Left renal cortex interstitium (tissue), 4 donors: ENCODE measurements around the gene ARR3. TPM values are rescaled to one million over a fixed set of nuclear protein-coding genes. Genes with fewer than 3 reads are reported as not detected.
"Not testable (repeated sequence)": the region's sequence is repeated elsewhere in the genome, so short reads cannot be mapped to it uniquely, and the experiment has no call there.

ENCODE experiments used
- DNase-seq, 4 donors: peaks; one replicate each; pipeline ENCODE4 v3.0.0-alpha.2; 2013; ENCODE audit warnings: low read depth in 4 of 4, low spot score in 2 of 4, missing footprints in 1 of 4
- polyA plus RNA-seq, 4 donors: library from polyadenylated mRNA; unstranded; fragments of 120-200 nt; gene quantifications; one replicate each; pipeline ENCODE4 v1.2.1, GENCODE V29; 2013; ENCODE audit not compliant: insufficient read length in 4 of 4

ARR3 gene
- polyA plus RNA-seq, 4 donors = 0.27 to 2.3 (median 0.90) TPM

GRCh38 chrX:70274029-70274428 is 5.9 kb downstream of the ARR3 start:
- not testable (repeated sequence) for DNase-seq

GRCh38 chrX:70279081-70279480 is 10.9 kb downstream of the ARR3 start:
- DNase-seq = no peak

- DNase-seq = no peak
Observed at GRCh38 chrX:70280573-70280972, 12.4 kb downstream of the ARR3 start.

GRCh38 chrX:70281951-70282350 is 13.8 kb downstream of the ARR3 start, which contains the start of gene RAB41:
TSS of gene RAB41 (plus strand) at chrX:70282172. CDS start at chrX:70282218, 46 bp downstream.
- no peak for DNase-seq

- peak in 1 of 4 donors; percentile 1 for DNase-seq
Observed at GRCh38 chrX:70289168-70289792, 21.1 kb downstream of the ARR3 start.

GRCh38 chrX:70289793-70290770 is 21.9 kb downstream of the ARR3 start, which contains the start of the genes KIF4A and PDZD11:
TSS of gene KIF4A (plus strand) at chrX:70290104. CDS start at chrX:70290459, 355 bp downstream.
TSS of gene PDZD11 (minus strand) at chrX:70289927. CDS start at chrX:70289341, 586 bp downstream.
- peak; percentile 27 to 69 (median 64) for DNase-seq

- no peak for DNase-seq
Observed at GRCh38 chrX:70292788-70293187, 24.7 kb downstream of the ARR3 start.

GRCh38 chrX:70293621-70294020 is 25.5 kb downstream of the ARR3 start:
- no peak for DNase-seq

GRCh38 chrX:70301716-70302115 is 33.6 kb downstream of the ARR3 start:
- no peak for DNase-seq

GRCh38 chrX:70313503-70313902 is 45.4 kb downstream of the ARR3 start:
- no peak for DNase-seq

GRCh38 chrX:70322784-70323183 is 54.6 kb downstream of the ARR3 start:
- DNase-seq = no peak

GRCh38 chrX:70323628-70324027 is 55.5 kb downstream of the ARR3 start:
- not testable (repeated sequence) for DNase-seq

GRCh38 chrX:70324326-70324725 is 56.2 kb downstream of the ARR3 start:
- no peak for DNase-seq

GRCh38 chrX:70331161-70331560 is 63.0 kb downstream of the ARR3 start:
- no peak for DNase-seq

Other genes with a start within 250 kb of the ARR3 start
- not detected for gene AWAT2, start 218.4 kb upstream of the ARR3 start, polyA plus RNA-seq
- gene OTUD6A, start 205.9 kb upstream of the ARR3 start, polyA plus RNA-seq = under 1 TPM in 2 of 4 donors, not detected in 2; 0.09 TPM
- 100 to 1,000 TPM in 2 of 4 donors, 10 to 100 TPM in 2; 88.1 to 118 (median 98.3) TPM for gene IGBP1, start 134.9 kb upstream of the ARR3 start, polyA plus RNA-seq
- under 1 TPM in 2 of 4 donors, not detected in 2; 0.09 to 0.19 TPM for gene DGAT2L6, start 90.9 kb upstream of the ARR3 start, polyA plus RNA-seq
- gene AWAT1, start 33.7 kb upstream of the ARR3 start, polyA plus RNA-seq = under 1 TPM in 2 of 4 donors, not detected in 2; 0.30 to 0.43 TPM
- under 1 TPM; 0.14 to 0.77 (median 0.34) TPM for gene P2RY4, start 8.1 kb upstream of the ARR3 start, polyA plus RNA-seq
- gene RAB41, start 13.8 kb downstream of the ARR3 start, polyA plus RNA-seq = 1 to 10 TPM in 3 of 4 donors, under 1 TPM in 1; 0.72 to 1.2 (median 1.0) TPM
- gene PDZD11, start 21.6 kb downstream of the ARR3 start, polyA plus RNA-seq = 10 to 100 TPM; 48.4 to 62.2 (median 52.6) TPM
- gene KIF4A, start 21.8 kb downstream of the ARR3 start, polyA plus RNA-seq = 10 to 100 TPM; 16.1 to 17.9 (median 16.7) TPM
- gene GDPD2, start 155.0 kb downstream of the ARR3 start, polyA plus RNA-seq = 1 to 10 TPM in 3 of 4 donors, under 1 TPM in 1; 0.95 to 1.7 (median 1.6) TPM
- gene DLG3, start 176.5 kb downstream of the ARR3 start, polyA plus RNA-seq = 10 to 100 TPM; 38.5 to 42.8 (median 40.0) TPM